GM18517 (cell line): ENCODE data around the gene UBE2M.
A peak's percentile ranks its signal among the peaks of the same experiment; 100 is the strongest.
"Not testable (repeated sequence)": the region's sequence is repeated elsewhere in the genome, so short reads cannot be mapped to it uniquely, and the experiment has no call there.

ENCODE experiments used
- ATAC-seq: cut with Tn5 transposase; IDR thresholded peaks from one replicate; pipeline ENCODE4 v1.9.1; 2021; ENCODE audit warnings: mild to moderate bottlenecking, moderate library complexity; ENCODE audit not compliant: unreplicated experiment

Gene UBE2M

GRCh38 chr19:58542641-58543372 is 15.6 kb downstream of the UBE2M start:
- ATAC-seq, result not testable (repeated sequence)

GRCh38 chr19:58539169-58539559 is 19.2 kb downstream of the UBE2M start:
- not testable (repeated sequence) for ATAC-seq

- ATAC-seq, result no peak
These were observed 19.9 kb downstream of the UBE2M start for GRCh38 chr19:58538257-58539168.

GRCh38 chr19:58536852-58537798 is 21.3 kb downstream of the UBE2M start:
- no peak for ATAC-seq

GRCh38 chr19:58535857-58536256 is 22.6 kb downstream of the UBE2M start:
- ATAC-seq, result no peak

GRCh38 chr19:58531034-58531840 is 27.2 kb downstream of the UBE2M start:
- no peak for ATAC-seq

- no peak for ATAC-seq
These were observed 29.0 kb downstream of the UBE2M start for GRCh38 chr19:58529405-58529804.

- ATAC-seq, result no peak
These were observed 35.7 kb downstream of the UBE2M start for GRCh38 chr19:58522709-58523108.

- no peak for ATAC-seq
These were observed 36.8 kb downstream of the UBE2M start for GRCh38 chr19:58521651-58522050.

GRCh38 chr19:58520257-58520599 is 38.2 kb downstream of the UBE2M start:
- ATAC-seq, result no peak

- ATAC-seq, result peak; percentile 84
These were observed 38.8 kb downstream of the UBE2M start, which contains the start of gene ZBTB45 for GRCh38 chr19:58519355-58520256. Gene ZBTB45 (minus strand): TSS chr19:58519810. CDS start chr19:58517673, 2,137 bp downstream.

- no peak for ATAC-seq
These were observed 39.4 kb downstream of the UBE2M start for GRCh38 chr19:58519087-58519354.

GRCh38 chr19:58518256-58519086 is 39.9 kb downstream of the UBE2M start:
- no peak for ATAC-seq

GRCh38 chr19:58516964-58517833 is 41.2 kb downstream of the UBE2M start:
- no peak for ATAC-seq

- no peak for ATAC-seq
These were observed 42.1 kb downstream of the UBE2M start for GRCh38 chr19:58516246-58516836.

GRCh38 chr19:58515259-58515658 is 43.2 kb downstream of the UBE2M start:
- ATAC-seq, result no peak

GRCh38 chr19:58514564-58515022 is 43.8 kb downstream of the UBE2M start:
- no peak for ATAC-seq
